H9 (cell line): ENCODE measurements around the gene WFDC5. TPM values are rescaled to one million over a fixed set of nuclear protein-coding genes. Genes with fewer than 3 reads are reported as not detected.

Experiments
- DNase-seq: peaks from one replicate; pipeline ENCODE4 v3.0.0-alpha.2; 2017
- H2AFZ ChIP-seq: one replicate; pipeline ENCODE4 v1.6.1; 2013; ENCODE audit warnings: mild to moderate bottlenecking, low read length, control low read depth, moderate library complexity
- H2AK5ac ChIP-seq: 2 replicates; pipeline ENCODE4 v1.6.1; 2013; ENCODE audit warnings: low read length, control low read depth, mixed read lengths; ENCODE audit not compliant: insufficient read length
- H2BK120ac ChIP-seq: one replicate; pipeline ENCODE4 v1.6.1; 2013; ENCODE audit warnings: low read depth, mild to moderate bottlenecking, low read length, control low read depth, inconsistent platforms; ENCODE audit not compliant: poor library complexity, severe bottlenecking
- H2BK12ac ChIP-seq: 2 replicates; pipeline ENCODE4 v1.6.1; 2013; ENCODE audit warnings: low read length, control low read depth, mixed read lengths, low read depth; ENCODE audit not compliant: insufficient read length
- H2BK15ac ChIP-seq: 2 replicates; pipeline ENCODE4 v1.6.1; 2013; ENCODE audit warnings: low read depth, low read length, control low read depth
- H2BK20ac ChIP-seq: one replicate; pipeline ENCODE4 v1.6.1; 2013; ENCODE audit warnings: low read depth, mild to moderate bottlenecking, low read length, control low read depth, inconsistent platforms; ENCODE audit not compliant: poor library complexity, severe bottlenecking
- H2BK5ac ChIP-seq: 2 replicates; pipeline ENCODE4 v1.6.1; 2013; ENCODE audit warnings: low read length, control low read depth, mixed read lengths; ENCODE audit not compliant: insufficient read length
- H3K14ac ChIP-seq: 2 replicates; pipeline ENCODE4 v1.6.1; 2013; ENCODE audit warnings: low read length, control low read depth; ENCODE audit not compliant: insufficient read depth
- H3K18ac ChIP-seq: 2 replicates; pipeline ENCODE4 v1.6.1; 2013; ENCODE audit warnings: low read depth, mild to moderate bottlenecking, mixed read lengths, low read length, control low read depth; ENCODE audit not compliant: insufficient read length
- H3K23ac ChIP-seq: 2 replicates; pipeline ENCODE4 v1.6.1; 2013; ENCODE audit warnings: low read length, control low read depth, mixed read lengths, low read depth; ENCODE audit not compliant: insufficient read length
- H3K23me2 ChIP-seq: 2 replicates; pipeline ENCODE4 v1.6.1; 2013; ENCODE audit warnings: low read depth, mild to moderate bottlenecking, mixed read lengths, low read length, control low read depth; ENCODE audit not compliant: insufficient read length, poor library complexity, severe bottlenecking
- H3K27ac ChIP-seq: 2 replicates; pipeline ENCODE4 v1.5.1; 2013; ENCODE audit warnings: low read length, control low read depth, mixed read lengths, low read depth; ENCODE audit not compliant: insufficient read length
- H3K27me3 ChIP-seq: 2 replicates; pipeline ENCODE4 v1.6.1; 2013; ENCODE audit warnings: low read length, control low read depth, inconsistent platforms; ENCODE audit not compliant: insufficient read depth
- H3K4ac ChIP-seq: 2 replicates; pipeline ENCODE4 v1.6.1; 2013; ENCODE audit warnings: low read depth, mild to moderate bottlenecking, control low read depth, inconsistent platforms, low read length, moderate library complexity
- H3K4me1 ChIP-seq: 2 replicates; pipeline ENCODE4 v1.6.1; 2013; ENCODE audit warnings: low read length, control low read depth, inconsistent platforms; ENCODE audit not compliant: insufficient read depth
- H3K4me2 ChIP-seq: 2 replicates; pipeline ENCODE4 v1.6.1; 2013; ENCODE audit warnings: low read length, control low read depth, mixed read lengths; ENCODE audit not compliant: insufficient read length, insufficient read depth
- H3K56ac ChIP-seq: 2 replicates; pipeline ENCODE4 v1.6.1; 2013; ENCODE audit warnings: low read depth, mild to moderate bottlenecking, mixed read lengths, low read length, control low read depth; ENCODE audit not compliant: insufficient read length
- H3K79me1 ChIP-seq: 2 replicates; pipeline ENCODE4 v1.6.1; 2013; ENCODE audit warnings: low read depth, mild to moderate bottlenecking, moderate library complexity, low read length, control low read depth, inconsistent platforms; ENCODE audit not compliant: insufficient read depth, poor library complexity, severe bottlenecking
- H3K79me2 ChIP-seq: 2 replicates; pipeline ENCODE4 v1.6.1; 2013; ENCODE audit warnings: low read length, control low read depth, inconsistent platforms; ENCODE audit not compliant: insufficient read depth
- H3K9ac ChIP-seq: 2 replicates; pipeline ENCODE4 v1.6.1; 2013; ENCODE audit warnings: low read length, control low read depth, mixed read lengths; ENCODE audit not compliant: insufficient read length; ENCODE audit errors: extremely low read depth
- H3K9me3 ChIP-seq: one replicate; pipeline ENCODE4 v1.6.1; 2013; ENCODE audit warnings: low read depth, low read length, inconsistent platforms; ENCODE audit not compliant: control insufficient read depth
- H3T11ph ChIP-seq: one replicate; pipeline ENCODE4 v1.6.1; 2013; ENCODE audit warnings: mild to moderate bottlenecking, low read length, control low read depth, inconsistent platforms
- H4K20me1 ChIP-seq: one replicate; pipeline ENCODE4 v1.6.1; 2013; ENCODE audit not compliant: control insufficient read depth, insufficient read length, insufficient read depth
- H4K5ac ChIP-seq: 2 replicates; pipeline ENCODE4 v1.6.1; 2013; ENCODE audit warnings: low read depth, mild to moderate bottlenecking, mixed read lengths, low read length, control low read depth; ENCODE audit not compliant: insufficient read length
- H4K8ac ChIP-seq: replicated peaks from 2 replicates; pipeline ENCODE4 v1.6.1; 2013; ENCODE audit warnings: low read length, control low read depth, mixed read lengths, low read depth; ENCODE audit not compliant: insufficient read length
- H4K91ac ChIP-seq: 2 replicates; pipeline ENCODE4 v1.6.1; 2013; ENCODE audit warnings: low read depth, mild to moderate bottlenecking, moderate library complexity, mixed read lengths, low read length, control low read depth; ENCODE audit not compliant: insufficient read length
- H3K27ac Mint-ChIP-seq, 3 experiments: 2 replicates in 2 of 3; 3 replicates in 1 of 3; pipeline ENCODE4 v1.8.0; 2020 to 2021; ENCODE audit warnings: mixed read lengths in 3 of 3, mild to moderate bottlenecking in 1 of 3, moderate library complexity in 1 of 3
- H3K27me3 Mint-ChIP-seq: 2 replicates; pipeline ENCODE4 v1.8.0; 2021; ENCODE audit warnings: low read depth, mild to moderate bottlenecking, moderate library complexity, mixed read lengths
- H3K36me3 Mint-ChIP-seq, 3 experiments: 2 replicates in 2 of 3; 3 replicates in 1 of 3; pipeline ENCODE4 v1.8.0; 2020 to 2021; ENCODE audit warnings: low read depth in 3 of 3, mixed read lengths in 3 of 3; ENCODE audit not compliant: insufficient read depth in 1 of 3
- H3K4me1 Mint-ChIP-seq, 2 experiments: 2 replicates each; pipeline ENCODE4 v1.8.0; 2020; ENCODE audit warnings: mixed read lengths in 2 of 2
- H3K4me3 Mint-ChIP-seq, 2 experiments: 2 replicates in 1 of 2; 3 replicates in 1 of 2; pipeline ENCODE4 v1.8.0; 2020 to 2021; ENCODE audit warnings: mild to moderate bottlenecking in 2 of 2, mixed read lengths in 2 of 2, moderate library complexity in 1 of 2
- H3K9me3 Mint-ChIP-seq, 2 experiments: 2 replicates in 1 of 2; 3 replicates in 1 of 2; pipeline ENCODE4 v1.8.0; 2020; ENCODE audit warnings: mild to moderate bottlenecking in 2 of 2, mixed read lengths in 2 of 2, moderate library complexity in 1 of 2
- WGBS: extraction: QIAGEN DNeasy Blood & Tissue Kit; methylation state at CpG from one replicate; pipeline ENCODE4 v1.1.7; 2013; ENCODE audit warnings: missing lambda C conversion rate, low lambda C conversion rate, mixed read lengths; ENCODE audit not compliant: insufficient read length; ENCODE audit errors: extremely low coverage; 5-methylcytosine and 5-hydroxymethylcytosine counted together
- total RNA-seq: library from RNA; stranded (reverse); gene quantifications from 2 replicates; pipeline ENCODE4 v1.2.1, GENCODE V29; 2021
- TF ChIP-seq, protein P1 (sequence below): fragments of 200-600 bp; sonication (generic); conservative IDR thresholded peaks from 3 replicates; pipeline ENCODE4 v1.8.0; 2021; ENCODE audit warnings: antibody characterized with exemption, mild to moderate bottlenecking

Gene WFDC5
- total RNA-seq, 1 experiment from 2014 or later, result not detected

DNA sequence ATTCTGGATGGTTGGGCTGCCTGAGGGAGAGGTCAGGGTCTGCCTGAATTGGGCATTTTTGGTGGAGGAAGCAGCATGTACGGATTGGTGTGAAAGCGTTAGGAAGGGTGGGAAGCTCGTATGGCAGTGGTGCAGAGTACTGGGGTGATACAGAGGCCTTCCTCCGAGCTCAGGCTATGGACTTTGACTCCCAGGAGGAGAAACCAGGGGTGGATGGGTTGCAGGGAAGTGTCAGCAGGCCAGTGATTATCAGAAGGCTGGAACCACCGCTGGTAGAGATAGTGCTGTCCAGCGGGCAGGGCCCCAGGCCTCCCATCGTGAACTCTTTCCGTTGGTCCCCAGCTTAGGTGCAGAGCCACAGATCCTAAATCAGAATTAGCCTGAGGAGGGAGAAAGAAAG is 5.3 kb downstream of the WFDC5 start:
- Histone ChIP-seq H2BK15ac (no peak overlapping the region), H2BK120ac (no peak overlapping the region), H3K4me1 (no peaks in the 10 kb centered on the region), H3T11ph (no peak overlapping the region), H3K27me3 (no peaks in the 10 kb centered on the region), H2BK5ac (no peak overlapping the region), H3K9ac (no peak overlapping the region), H4K5ac (no peak overlapping the region), H3K4ac (no peak overlapping the region), H2AFZ (no peak overlapping the region), H4K91ac (no peak overlapping the region), H3K27ac (no peak overlapping the region), H3K4me2 (no peak overlapping the region), H3K79me1 (no peaks in the 10 kb centered on the region), H4K8ac (no peak overlapping the region), H3K79me2 (no peaks in the 10 kb centered on the region), H4K20me1 (no peaks in the 10 kb centered on the region), H3K56ac (no peak overlapping the region), H3K18ac (no peak overlapping the region), H3K23ac (no peak overlapping the region), H2AK5ac (no peak overlapping the region), H2BK12ac (no peak overlapping the region), H3K23me2 (no peaks in the 10 kb centered on the region), H2BK20ac (no peak overlapping the region), H3K9me3 (no peaks in the 10 kb centered on the region), H3K14ac (no peak overlapping the region)
- Mint-ChIP-seq H3K9me3 (no peaks in the 10 kb centered on the region), H3K36me3 (no peaks in the 10 kb centered on the region), H3K27ac (no peak overlapping the region; a peak in 1 of 7 replicates), H3K27me3 (peaks cover 4% of the 10 kb centered on the region; the same call in 1 of the 2 replicates), H3K4me1 (peaks cover 0 to 9% of the 10 kb centered on the region in 2 experiments; a peak in 3 of 4 replicates), H3K4me3 (no peak overlapping the region)
- DNase-seq, result no peak
- TF ChIP-seq, protein P1, sequence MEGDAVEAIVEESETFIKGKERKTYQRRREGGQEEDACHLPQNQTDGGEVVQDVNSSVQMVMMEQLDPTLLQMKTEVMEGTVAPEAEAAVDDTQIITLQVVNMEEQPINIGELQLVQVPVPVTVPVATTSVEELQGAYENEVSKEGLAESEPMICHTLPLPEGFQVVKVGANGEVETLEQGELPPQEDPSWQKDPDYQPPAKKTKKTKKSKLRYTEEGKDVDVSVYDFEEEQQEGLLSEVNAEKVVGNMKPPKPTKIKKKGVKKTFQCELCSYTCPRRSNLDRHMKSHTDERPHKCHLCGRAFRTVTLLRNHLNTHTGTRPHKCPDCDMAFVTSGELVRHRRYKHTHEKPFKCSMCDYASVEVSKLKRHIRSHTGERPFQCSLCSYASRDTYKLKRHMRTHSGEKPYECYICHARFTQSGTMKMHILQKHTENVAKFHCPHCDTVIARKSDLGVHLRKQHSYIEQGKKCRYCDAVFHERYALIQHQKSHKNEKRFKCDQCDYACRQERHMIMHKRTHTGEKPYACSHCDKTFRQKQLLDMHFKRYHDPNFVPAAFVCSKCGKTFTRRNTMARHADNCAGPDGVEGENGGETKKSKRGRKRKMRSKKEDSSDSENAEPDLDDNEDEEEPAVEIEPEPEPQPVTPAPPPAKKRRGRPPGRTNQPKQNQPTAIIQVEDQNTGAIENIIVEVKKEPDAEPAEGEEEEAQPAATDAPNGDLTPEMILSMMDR, result no peak
- no CpG with 5 or more reads among the region's 8 CpGs for WGBS
